ENCODE measurements around the gene FGFR2. TPM values are rescaled to one million over a fixed set of nuclear protein-coding genes. Genes with fewer than 3 reads are reported as not detected.

The FGFR2 gene
- total and polyA plus RNA-seq, 8 donors: 48.0 to 350 (median 278) TPM

DNA sequence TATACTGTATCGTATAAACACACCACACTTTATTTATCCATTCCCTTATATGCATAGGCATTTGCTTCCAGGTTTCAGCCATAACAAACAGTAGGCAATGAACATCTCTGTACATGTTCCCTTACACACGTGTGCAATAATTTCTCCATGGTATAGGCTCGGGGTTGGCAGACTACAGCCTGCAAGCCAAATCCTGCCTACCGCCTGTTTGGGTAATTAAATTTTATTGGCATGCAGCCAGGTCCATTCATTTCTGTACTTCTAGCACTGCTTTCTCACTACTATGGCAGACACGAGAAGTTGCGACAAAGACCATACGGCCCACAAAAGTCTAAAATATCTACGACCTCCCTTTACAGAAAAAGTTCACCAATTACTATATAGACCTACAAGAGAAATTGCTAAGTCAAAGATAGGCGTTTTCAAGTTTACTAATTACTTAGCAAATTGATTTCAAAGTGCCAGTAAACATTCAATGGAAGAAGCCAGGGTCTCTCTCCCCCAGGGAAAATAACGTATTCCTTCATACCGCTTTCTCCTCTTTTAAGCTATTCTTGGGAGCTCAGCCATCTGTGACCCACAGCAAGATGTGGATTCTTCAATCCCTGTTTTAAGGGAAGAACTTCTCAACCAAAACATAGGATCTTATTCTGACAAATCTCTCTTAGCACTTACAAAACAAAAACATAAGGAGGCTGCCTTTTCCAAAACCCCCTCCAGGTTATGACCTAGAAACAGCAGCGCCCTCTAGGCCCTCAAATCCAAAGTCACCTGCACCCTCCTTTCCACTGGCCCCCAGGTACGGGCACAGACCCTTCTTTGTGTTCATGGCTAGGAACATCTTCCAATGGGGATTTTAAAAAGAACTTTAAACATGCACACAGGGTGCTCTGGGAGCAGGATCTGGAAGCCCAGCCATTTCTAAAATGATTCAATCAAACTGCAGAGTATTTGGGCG, 100.5 kb downstream of the FGFR2 start:
- no peak for ATAC-seq
- intact Hi-C loops (cut with DNase I): no loop called here
- TF ChIP-seq, protein P1, sequence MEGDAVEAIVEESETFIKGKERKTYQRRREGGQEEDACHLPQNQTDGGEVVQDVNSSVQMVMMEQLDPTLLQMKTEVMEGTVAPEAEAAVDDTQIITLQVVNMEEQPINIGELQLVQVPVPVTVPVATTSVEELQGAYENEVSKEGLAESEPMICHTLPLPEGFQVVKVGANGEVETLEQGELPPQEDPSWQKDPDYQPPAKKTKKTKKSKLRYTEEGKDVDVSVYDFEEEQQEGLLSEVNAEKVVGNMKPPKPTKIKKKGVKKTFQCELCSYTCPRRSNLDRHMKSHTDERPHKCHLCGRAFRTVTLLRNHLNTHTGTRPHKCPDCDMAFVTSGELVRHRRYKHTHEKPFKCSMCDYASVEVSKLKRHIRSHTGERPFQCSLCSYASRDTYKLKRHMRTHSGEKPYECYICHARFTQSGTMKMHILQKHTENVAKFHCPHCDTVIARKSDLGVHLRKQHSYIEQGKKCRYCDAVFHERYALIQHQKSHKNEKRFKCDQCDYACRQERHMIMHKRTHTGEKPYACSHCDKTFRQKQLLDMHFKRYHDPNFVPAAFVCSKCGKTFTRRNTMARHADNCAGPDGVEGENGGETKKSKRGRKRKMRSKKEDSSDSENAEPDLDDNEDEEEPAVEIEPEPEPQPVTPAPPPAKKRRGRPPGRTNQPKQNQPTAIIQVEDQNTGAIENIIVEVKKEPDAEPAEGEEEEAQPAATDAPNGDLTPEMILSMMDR (IDR thresholded peaks at IDR 0.05): no peak
- no peaks in the 10 kb centered on the region for H3K9me3 ChIP-seq
- no peaks in the 10 kb centered on the region for H3K4me1 ChIP-seq
- H3K27me3 ChIP-seq: no peaks in the 10 kb centered on the region
- no peak overlapping the region for H3K27ac ChIP-seq
- no peak overlapping the region for H3K4me3 ChIP-seq
- H3K36me3 ChIP-seq: no peaks in the 10 kb centered on the region
- DNase-seq: no peak

DNA sequence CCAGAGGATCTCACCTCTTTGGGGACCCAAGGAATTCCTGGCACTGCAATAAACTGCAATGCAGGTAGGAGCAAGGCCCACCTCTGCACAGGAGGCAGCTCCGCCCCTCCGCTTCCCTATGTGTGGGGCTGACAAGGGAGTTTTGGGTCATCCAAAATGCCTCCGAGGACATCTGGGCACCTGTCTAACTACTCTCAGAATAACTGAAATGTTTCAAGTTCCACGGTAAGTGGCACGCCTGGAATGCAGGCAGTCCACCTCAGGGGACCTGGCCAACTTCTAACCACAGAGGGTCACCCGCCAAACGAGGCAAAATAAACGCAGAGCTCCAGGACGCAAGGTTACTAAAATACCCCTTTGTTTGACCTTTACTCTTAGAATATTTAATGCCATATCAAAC, 102.5 kb downstream of the FGFR2 start:
- H3K27me3 ChIP-seq: no peaks in the 10 kb centered on the region

DNA sequence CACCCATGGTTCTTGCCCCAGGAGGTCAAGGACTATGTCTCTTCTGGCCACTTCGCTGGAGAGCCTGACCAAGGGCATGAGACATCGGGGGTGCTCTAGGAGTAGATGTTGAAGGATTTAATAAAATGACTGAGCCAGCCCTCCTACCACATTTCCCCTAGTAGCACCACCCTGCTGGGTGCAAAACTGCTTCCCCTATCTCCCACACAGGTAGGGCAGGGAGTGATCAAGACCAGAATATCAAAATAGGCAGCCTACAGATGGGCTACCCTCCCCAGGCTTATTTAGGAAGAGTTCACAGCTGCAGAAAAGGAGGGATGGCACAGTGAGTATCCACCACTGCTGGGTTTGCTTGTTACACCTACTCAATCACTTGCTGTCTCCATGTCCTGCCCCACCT, 103.9 kb downstream of the FGFR2 start:
- intact Hi-C loops (cut with DNase I): no loop called here
- DNase-seq (no peak), ATAC-seq (no peak)
- TF ChIP-seq, protein P1 (IDR thresholded peaks at IDR 0.05): no peak
- no peaks in the 10 kb centered on the region for H3K36me3 ChIP-seq
- H3K4me3 ChIP-seq: no peak overlapping the region
- H3K27me3 ChIP-seq: no peaks in the 10 kb centered on the region
- no peaks in the 10 kb centered on the region for H3K4me1 ChIP-seq
- no peak overlapping the region for H3K27ac ChIP-seq
- H3K9me3 ChIP-seq: no peaks in the 10 kb centered on the region

More for the DNA sequence above, 102.5 kb downstream of the FGFR2 start:
- intact Hi-C loops (cut with DNase I): no loop called here
- DNase-seq: no peak
- H3K36me3 ChIP-seq: no peaks in the 10 kb centered on the region
- no peaks in the 10 kb centered on the region for H3K9me3 ChIP-seq
- no peak overlapping the region for H3K4me3 ChIP-seq
- peak; percentile 75 for ATAC-seq
- no peak overlapping the region for H3K27ac ChIP-seq
- no peaks in the 10 kb centered on the region for H3K4me1 ChIP-seq
- TF ChIP-seq, protein P1 (IDR thresholded peaks at IDR 0.05): no peak

DNA sequence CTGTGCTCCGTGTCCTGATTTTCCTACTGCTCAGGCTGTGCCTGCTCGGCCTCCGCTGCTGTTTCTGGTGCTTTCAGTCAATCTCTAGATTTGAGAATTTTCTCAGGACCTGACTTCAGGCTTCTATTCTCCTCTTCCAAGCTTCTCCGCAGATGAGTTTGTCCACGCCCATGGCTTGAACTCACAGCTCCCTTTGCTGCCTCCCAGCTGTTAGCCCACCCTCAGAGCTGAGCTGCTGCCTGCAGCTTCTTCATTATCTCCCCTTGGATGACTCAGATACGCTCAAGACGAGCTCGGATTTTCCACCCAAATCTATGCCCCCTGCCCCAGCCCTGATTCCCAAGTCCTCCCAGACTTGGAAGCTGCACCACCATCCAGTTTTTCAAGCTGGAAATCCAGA, 104.7 kb downstream of the FGFR2 start:
- intact Hi-C loops (cut with DNase I): no loop called here
- TF ChIP-seq, protein P1 (IDR thresholded peaks at IDR 0.05): no peak
- Histone ChIP-seq H3K36me3 (no peaks in the 10 kb centered on the region), H3K27me3 (no peaks in the 10 kb centered on the region), H3K4me1 (no peaks in the 10 kb centered on the region), H3K9me3 (no peaks in the 10 kb centered on the region), H3K4me3 (no peak overlapping the region), H3K27ac (no peak overlapping the region)
- no peak for DNase-seq
- ATAC-seq: no peak

DNA sequence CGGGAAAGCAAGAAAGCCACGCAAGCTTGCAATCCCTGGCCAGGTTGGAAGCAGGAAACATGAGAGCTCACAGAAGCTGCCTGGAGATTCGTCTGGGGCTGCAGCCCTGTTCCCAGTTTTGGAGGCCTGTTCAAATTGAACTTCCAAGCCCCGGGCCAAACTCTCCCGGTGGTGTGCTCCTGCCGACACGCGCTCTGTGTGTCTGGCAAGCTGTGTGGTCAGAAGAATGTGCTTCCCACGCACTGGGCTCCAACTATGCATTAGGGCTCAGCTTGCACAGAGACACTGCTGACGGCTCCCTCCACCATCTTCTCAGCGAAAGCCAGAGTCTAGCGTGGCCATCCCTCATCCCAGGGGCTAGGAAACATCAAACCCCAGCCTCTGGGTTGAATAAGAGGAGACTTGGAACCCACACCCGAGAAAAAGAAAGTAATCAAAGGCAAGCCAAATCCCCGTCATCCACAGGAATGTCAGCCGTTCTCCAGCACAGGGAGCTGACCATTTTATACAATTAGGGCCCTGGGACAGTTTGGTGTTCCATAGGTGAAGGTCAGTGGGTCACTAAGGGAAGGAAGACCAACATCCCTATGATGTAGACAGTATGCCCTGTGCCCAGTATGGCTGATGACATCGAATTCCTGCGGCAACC, 107.2 kb downstream of the FGFR2 start:
- no peaks in the 10 kb centered on the region for H3K4me1 ChIP-seq
- no peak overlapping the region for H3K27ac ChIP-seq
- TF ChIP-seq, protein P1 (IDR thresholded peaks at IDR 0.05): no peak
- peak; percentile 38 for ATAC-seq
- H3K27me3 ChIP-seq: no peaks in the 10 kb centered on the region
- H3K9me3 ChIP-seq: no peaks in the 10 kb centered on the region
- no peaks in the 10 kb centered on the region for H3K36me3 ChIP-seq
- no peak overlapping the region for H3K4me3 ChIP-seq
- peak in 1 of 4 donors; percentile 60 for DNase-seq
- intact Hi-C loops (cut with DNase I): no loop called here

Measured in left lung (tissue), 10 donors.